Neuronal stem cell (in vitro differentiated cells): Measurements from ENCODE around the gene CXCR6.

ENCODE experiments used
- DNase-seq: peaks from one replicate; pipeline ENCODE4 v3.0.0-alpha.2; 2013; ENCODE audit warnings: low spot score
- H2AFZ ChIP-seq: one replicate; pipeline ENCODE4 v1.6.1; 2013; ENCODE audit warnings: mild to moderate bottlenecking, low read length, inconsistent platforms
- H2AK5ac ChIP-seq: 2 replicates; pipeline ENCODE4 v1.6.1; 2013; ENCODE audit warnings: low read depth, mild to moderate bottlenecking, inconsistent platforms, low read length, moderate library complexity, mixed read lengths
- H2BK120ac ChIP-seq: 2 replicates; pipeline ENCODE4 v1.6.1; 2013; ENCODE audit warnings: low read depth, mild to moderate bottlenecking, inconsistent platforms, low read length, moderate library complexity, mixed read lengths
- H2BK12ac ChIP-seq: one replicate; pipeline ENCODE4 v1.6.1; 2013; ENCODE audit warnings: low read length, inconsistent platforms
- H2BK15ac ChIP-seq: 2 replicates; pipeline ENCODE4 v1.6.1; 2013; ENCODE audit warnings: mild to moderate bottlenecking, low read length, inconsistent platforms, mixed read lengths
- H2BK5ac ChIP-seq: one replicate; pipeline ENCODE4 v1.6.1; 2013; ENCODE audit warnings: inconsistent platforms, mild to moderate bottlenecking, low read length, moderate library complexity
- H3K14ac ChIP-seq: one replicate; pipeline ENCODE4 v1.6.1; 2013; ENCODE audit warnings: low read length, inconsistent platforms
- H3K18ac ChIP-seq: 2 replicates; pipeline ENCODE4 v1.6.1; 2013; ENCODE audit warnings: low read length, inconsistent platforms
- H3K23ac ChIP-seq: 2 replicates; pipeline ENCODE4 v1.6.1; 2013; ENCODE audit warnings: low read depth, mild to moderate bottlenecking, mixed read lengths, low read length, inconsistent platforms; ENCODE audit not compliant: poor library complexity
- H3K27ac ChIP-seq: replicated peaks from 3 replicates; pipeline ENCODE4 v1.5.1; 2013; ENCODE audit warnings: low read length, inconsistent platforms
- H3K27me3 ChIP-seq, 3 experiments: 2 replicates each; pipeline ENCODE4 v1.6.1; 2013; ENCODE audit warnings: low read length in 3 of 3, mild to moderate bottlenecking in 2 of 3, inconsistent platforms in 1 of 3, low read depth in 1 of 3, mixed read lengths in 1 of 3, moderate library complexity in 1 of 3; ENCODE audit not compliant: control insufficient read depth in 3 of 3, insufficient read depth in 3 of 3
- H3K36me3 ChIP-seq, 2 donors: replicated peaks in 1 of 2; 2 replicates each; pipeline ENCODE4 v1.6.1; 2013; ENCODE audit warnings: low read length in 2 of 2; ENCODE audit not compliant: control insufficient read depth in 2 of 2, insufficient read depth in 2 of 2
- H3K4ac ChIP-seq: 2 replicates; pipeline ENCODE4 v1.6.1; 2013; ENCODE audit warnings: inconsistent platforms, mild to moderate bottlenecking, low read length, moderate library complexity
- H3K4me1 ChIP-seq, 2 donors: 1 replicate in 1 of 2; 2 replicates in 1 of 2; pipeline ENCODE4 v1.6.1; 2013; ENCODE audit warnings: low read length in 2 of 2, low read depth in 1 of 2; ENCODE audit not compliant: control insufficient read depth in 2 of 2, insufficient read depth in 1 of 2
- H3K4me2 ChIP-seq: one replicate; pipeline ENCODE4 v1.6.1; 2013; ENCODE audit warnings: mild to moderate bottlenecking, low read length, inconsistent platforms; ENCODE audit not compliant: insufficient read depth, poor library complexity, severe bottlenecking
- H3K4me3 ChIP-seq, 2 donors: 2 replicates each; pipeline ENCODE4 v1.5.1; 2013; ENCODE audit warnings: low read length in 2 of 2, mild to moderate bottlenecking in 2 of 2, inconsistent platforms in 1 of 2, moderate library complexity in 1 of 2
- H3K79me1 ChIP-seq: one replicate; pipeline ENCODE4 v1.6.1; 2013; ENCODE audit warnings: low read depth, mild to moderate bottlenecking, inconsistent platforms, low read length, moderate library complexity
- H3K9ac ChIP-seq: one replicate; pipeline ENCODE4 v1.6.1; 2013; ENCODE audit warnings: mild to moderate bottlenecking, low read depth, low read length, inconsistent platforms; ENCODE audit not compliant: poor library complexity
- H3K9me3 ChIP-seq, 2 donors: replicated peaks in 1 of 2; 2 replicates each; pipeline versions ENCODE3 to v1.6.1; 2013; ENCODE audit warnings: low read length in 2 of 2, mild to moderate bottlenecking in 2 of 2, inconsistent platforms in 1 of 2, low read depth in 1 of 2, mixed read lengths in 1 of 2, moderate library complexity in 1 of 2; ENCODE audit not compliant: control insufficient read depth in 2 of 2, insufficient read depth in 1 of 2
- H4K8ac ChIP-seq: one replicate; pipeline ENCODE4 v1.6.1; 2013; ENCODE audit warnings: low read depth, mild to moderate bottlenecking, inconsistent platforms, low read length, moderate library complexity
- H4K91ac ChIP-seq: one replicate; pipeline ENCODE4 v1.6.1; 2013; ENCODE audit warnings: low read length, low read depth, mild to moderate bottlenecking, inconsistent platforms; ENCODE audit not compliant: poor library complexity
- WGBS, 2 donors: extraction: QIAGEN DNeasy Blood & Tissue Kit; methylation state at CpG; one replicate each; pipeline ENCODE4 v1.1.7; 2013; ENCODE audit warnings: missing lambda C conversion rate in 2 of 2, mixed read lengths in 1 of 2; ENCODE audit not compliant: insufficient read length in 2 of 2, insufficient replicate concordance in 1 of 2; ENCODE audit errors: extremely low coverage in 2 of 2; 5-methylcytosine and 5-hydroxymethylcytosine counted together

The CXCR6 gene

DNA sequence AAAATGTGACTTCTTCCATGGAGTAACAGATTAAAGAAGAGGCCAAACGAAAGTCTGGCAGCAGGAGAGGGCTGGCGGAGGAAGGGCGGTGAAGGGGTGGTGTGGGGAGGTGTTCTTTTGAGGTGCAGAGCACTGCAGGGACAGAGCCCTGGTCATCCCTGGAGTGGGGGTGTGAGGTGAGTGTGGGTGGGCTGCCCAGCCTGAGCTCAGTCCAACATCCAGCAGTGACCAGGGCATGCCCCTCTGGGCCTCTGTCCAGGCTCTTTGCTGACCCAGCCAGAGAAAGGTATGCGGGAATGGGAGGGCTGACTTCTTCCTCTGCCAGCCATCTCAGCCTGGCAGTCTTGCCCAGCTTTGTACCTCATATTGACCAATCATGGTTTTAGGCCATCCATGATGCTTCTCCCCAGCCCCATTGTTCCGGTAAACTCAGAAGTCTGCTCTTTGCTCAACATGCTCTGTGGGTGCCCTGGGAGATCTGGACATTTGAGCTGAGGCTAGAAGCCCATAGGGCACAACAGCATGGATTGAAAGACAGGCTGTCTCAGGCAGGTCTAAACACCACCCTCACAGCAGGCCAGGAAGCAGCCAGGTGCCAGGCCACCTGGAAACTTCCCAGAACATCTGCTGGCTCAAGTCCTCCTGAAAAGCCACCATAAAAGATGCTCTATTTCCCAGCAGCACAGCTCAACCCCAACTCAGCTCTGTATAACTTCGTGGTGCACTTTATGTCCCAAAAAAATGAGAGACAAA is 25.9 kb upstream of the CXCR6 start:
- Histone ChIP-seq H2AFZ (no peak overlapping the region), H3K27ac (no peak overlapping the region), H3K14ac (peak overlapping the region; percentile 47), H3K4me3 (no peak overlapping the region), H3K4ac (no peak overlapping the region), H3K4me1 (peaks cover 9 to 10% of the 10 kb centered on the region in 2 donors), H3K27me3 (no peaks in the 10 kb centered on the region), H4K8ac (no peak overlapping the region), H4K91ac (no peak overlapping the region), H3K18ac (peak overlapping the region; percentile 11), H2BK120ac (no peak overlapping the region), H2BK5ac (no peak overlapping the region), H3K79me1 (no peaks in the 10 kb centered on the region), H3K4me2 (no peak overlapping the region), H2AK5ac (no peak overlapping the region), H2BK12ac (no peak overlapping the region), H3K23ac (no peak overlapping the region), H2BK15ac (no peak overlapping the region), H3K9ac (no peak overlapping the region), H3K9me3 (no peaks in the 10 kb centered on the region), H3K36me3 (peaks cover 14 to 33% of the 10 kb centered on the region in 2 donors)
- no CpG with 5 or more reads among the region's 6 CpGs for WGBS, 2 donors
- DNase-seq: no peak

GRCh38 chr3:45921158-45922038 is 21.9 kb upstream of the CXCR6 start:
- H3K9ac ChIP-seq: no peak overlapping the region
- H3K4ac ChIP-seq: no peak overlapping the region
- no CpG with 5 or more reads among the region's 14 CpGs for WGBS, 2 donors
- no peaks in the 10 kb centered on the region for H3K4me1 ChIP-seq
- no peaks in the 10 kb centered on the region for H3K79me1 ChIP-seq
- H4K8ac ChIP-seq: no peak overlapping the region
- no peak overlapping the region for H3K18ac ChIP-seq
- no peak overlapping the region for H2AK5ac ChIP-seq
- no peaks in the 10 kb centered on the region for H3K27me3 ChIP-seq
- H2AFZ ChIP-seq: no peak overlapping the region
- no peak overlapping the region for H4K91ac ChIP-seq
- no peak overlapping the region for H3K4me2 ChIP-seq
- DNase-seq: no peak
- peak overlapping the region; percentile 18 for H2BK5ac ChIP-seq
- no peak overlapping the region for H2BK15ac ChIP-seq
- H3K23ac ChIP-seq: no peak overlapping the region
- no peak overlapping the region for H2BK12ac ChIP-seq
- no peak overlapping the region for H3K14ac ChIP-seq
- H3K9me3 ChIP-seq: no peaks in the 10 kb centered on the region
- peaks cover 21 to 49% of the 10 kb centered on the region in 2 donors for H3K36me3 ChIP-seq
- H3K4me3 ChIP-seq: no peak overlapping the region
- no peak overlapping the region for H2BK120ac ChIP-seq
- H3K27ac ChIP-seq: no peak overlapping the region

DNA sequence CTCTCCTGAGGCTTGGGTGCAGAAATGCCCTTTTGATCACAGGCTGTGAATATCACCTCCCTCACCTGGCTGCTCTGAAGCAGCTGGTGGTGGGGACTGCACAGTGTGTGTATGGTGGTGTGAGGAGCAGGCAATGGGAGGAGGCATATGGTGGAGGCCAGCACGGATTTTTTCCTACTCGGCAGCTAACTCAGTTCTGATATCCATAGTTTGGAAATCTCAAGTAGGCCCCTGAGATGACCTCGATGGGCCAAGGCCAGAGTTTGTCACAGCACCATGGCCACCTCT is 21.3 kb upstream of the CXCR6 start:
- H3K4me3 ChIP-seq: no peak overlapping the region

GRCh38 chr3:45922950-45923590 is 20.2 kb upstream of the CXCR6 start:
- no peak overlapping the region for H2BK15ac ChIP-seq
- WGBS, 2 donors: no CpG with 5 or more reads among the region's 4 CpGs
- no peak for DNase-seq

More for the DNA sequence above, 21.3 kb upstream of the CXCR6 start:
- Histone ChIP-seq H2BK15ac (no peak overlapping the region), H3K18ac (no peak overlapping the region), H3K27me3 (no peaks in the 10 kb centered on the region), H3K4me1 (no peaks in the 10 kb centered on the region), H2BK5ac (no peak overlapping the region), H3K4ac (no peak overlapping the region), H2AFZ (no peak overlapping the region), H3K36me3 (peaks cover 21 to 49% of the 10 kb centered on the region in 2 donors), H3K79me1 (no peaks in the 10 kb centered on the region), H4K91ac (no peak overlapping the region), H2AK5ac (no peak overlapping the region), H3K14ac (no peak overlapping the region), H3K23ac (no peak overlapping the region), H4K8ac (no peak overlapping the region), H3K27ac (no peak overlapping the region), H2BK12ac (no peak overlapping the region), H2BK120ac (no peak overlapping the region), H3K4me2 (no peak overlapping the region), H3K9ac (no peak overlapping the region), H3K9me3 (no peaks in the 10 kb centered on the region)
- DNase-seq: no peak
- WGBS, 2 donors: no CpG with 5 or more reads among the region's 3 CpGs

More at GRCh38 chr3:45922950-45923590, 20.2 kb upstream of the CXCR6 start:
- H3K4ac ChIP-seq: no peak overlapping the region
- H3K4me1 ChIP-seq: no peaks in the 10 kb centered on the region
- no peaks in the 10 kb centered on the region for H3K9me3 ChIP-seq
- no peaks in the 10 kb centered on the region for H3K79me1 ChIP-seq
- no peak overlapping the region for H3K4me2 ChIP-seq
- H2BK12ac ChIP-seq: no peak overlapping the region
- H3K23ac ChIP-seq: no peak overlapping the region
- H3K4me3 ChIP-seq: no peak overlapping the region
- H2BK5ac ChIP-seq: no peak overlapping the region
- no peak overlapping the region for H2BK120ac ChIP-seq
- no peak overlapping the region for H3K9ac ChIP-seq
- no peak overlapping the region for H3K14ac ChIP-seq
- no peak overlapping the region for H2AK5ac ChIP-seq
- H2AFZ ChIP-seq: no peak overlapping the region
- H4K91ac ChIP-seq: no peak overlapping the region
- H3K27ac ChIP-seq: no peak overlapping the region
- H3K36me3 ChIP-seq: peaks cover 24 to 57% of the 10 kb centered on the region in 2 donors
- no peak overlapping the region for H3K18ac ChIP-seq
- no peaks in the 10 kb centered on the region for H3K27me3 ChIP-seq
- H4K8ac ChIP-seq: no peak overlapping the region
